ENCODE results near the gene BCAR3. TPM values are rescaled to one million over a fixed set of nuclear protein-coding genes. Genes with fewer than 3 reads are reported as not detected.
"Not testable (repeated sequence)": the region's sequence is repeated elsewhere in the genome, so short reads cannot be mapped to it uniquely, and the experiment has no call there.

Gene BCAR3
- total RNA-seq, 3 donors from 2014 or later (not counting 1 experiment from before 2014, with no cell fraction given), result 0.52 to 6.5 (median 2.4) TPM

GRCh38 chr1:93651695-93652094 lies 29.9 kb downstream of the BCAR3 start:
- no peak for ATAC-seq
- no peak for DNase-seq
- H3K27me3 Mint-ChIP-seq (ENCODE audit: low read depth in 2 of 2), result peaks cover 5 to 7% of the 10 kb centered on the region in 2 donors
- H3K36me3 Mint-ChIP-seq, result no peaks in the 10 kb centered on the region
- H3K27ac ChIP-seq (ENCODE audit: low read length), result no peak overlapping the region
- H3K4me3 Mint-ChIP-seq, result no peak overlapping the region
- H3K4me1 Mint-ChIP-seq, result no peaks in the 10 kb centered on the region
- no peak overlapping the region for H3K27ac Mint-ChIP-seq
- 89% methylated on average over 8 of the region's 8 CpGs for WGBS (ENCODE audit: insufficient coverage)
- no peaks in the 10 kb centered on the region for H3K9me3 Mint-ChIP-seq
- H3K36me3 ChIP-seq (ENCODE audit: control insufficient read depth, insufficient read depth, low read length), result no peaks in the 10 kb centered on the region
- no peaks in the 10 kb centered on the region for H3K27me3 ChIP-seq (ENCODE audit: control insufficient read depth, insufficient read depth, low read length)
- H3K4me1 ChIP-seq (ENCODE audit: control insufficient read depth, insufficient read depth, low read length), result no peaks in the 10 kb centered on the region
- H3K9me3 ChIP-seq (ENCODE audit: control insufficient read depth, insufficient read depth, low read length), result no peaks in the 10 kb centered on the region
- intact Hi-C loops (cut with micrococcal nuclease), result no loop called here
- H3K4me3 ChIP-seq (ENCODE audit: low read length), result no peak overlapping the region
- TF ChIP-seq CTCF (IDR thresholded peaks at IDR 0.05), result no peak

DNA sequence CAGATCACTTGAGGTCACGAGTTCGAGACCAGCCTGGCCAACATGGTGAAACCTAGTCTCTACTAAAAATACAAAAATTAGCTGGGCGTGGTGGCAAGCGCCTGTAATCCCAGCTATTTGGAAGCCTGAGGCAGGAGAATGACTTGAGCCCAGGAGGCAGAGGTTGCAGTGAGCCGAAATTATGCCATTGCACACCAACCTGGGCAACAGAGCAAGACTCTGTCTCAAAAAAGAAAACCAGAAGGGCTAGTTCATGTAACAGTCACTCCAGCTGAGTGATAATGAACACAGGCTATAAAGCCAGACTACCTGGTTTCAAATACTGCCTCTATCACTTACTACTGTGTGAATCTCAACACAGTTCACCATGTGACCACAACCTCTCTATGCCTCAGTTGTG lies 31.5 kb downstream of the BCAR3 start:
- H3K36me3 ChIP-seq (ENCODE audit: control insufficient read depth, insufficient read depth, low read length); H3K4me3 Mint-ChIP-seq; H3K9me3 Mint-ChIP-seq; H3K27me3 Mint-ChIP-seq (ENCODE audit: low read depth in 2 of 2); H3K27me3 ChIP-seq (ENCODE audit: control insufficient read depth, insufficient read depth, low read length); H3K27ac ChIP-seq (ENCODE audit: low read length); H3K4me1 ChIP-seq (ENCODE audit: control insufficient read depth, insufficient read depth, low read length); H3K9me3 ChIP-seq (ENCODE audit: control insufficient read depth, insufficient read depth, low read length); ATAC-seq; DNase-seq; H3K4me3 ChIP-seq (ENCODE audit: low read length); intact Hi-C loops (cut with micrococcal nuclease); H3K4me1 Mint-ChIP-seq; H3K27ac Mint-ChIP-seq; H3K36me3 Mint-ChIP-seq: not testable (repeated sequence)
- WGBS (ENCODE audit: insufficient coverage), result 89% methylated on average over 5 of the region's 5 CpGs

- Histone ChIP-seq H3K27me3 (ENCODE audit: control insufficient read depth, insufficient read depth, low read length) (no peaks in the 10 kb centered on the region), H3K9me3 (ENCODE audit: control insufficient read depth, insufficient read depth, low read length) (no peaks in the 10 kb centered on the region), H3K27ac (ENCODE audit: low read length) (no peak overlapping the region), H3K4me1 (ENCODE audit: control insufficient read depth, insufficient read depth, low read length) (no peaks in the 10 kb centered on the region), H3K4me3 (ENCODE audit: low read length) (no peak overlapping the region), H3K36me3 (ENCODE audit: control insufficient read depth, insufficient read depth, low read length) (no peaks in the 10 kb centered on the region)
- Mint-ChIP-seq H3K27ac (no peak overlapping the region), H3K4me3 (no peak overlapping the region), H3K4me1 (no peaks in the 10 kb centered on the region), H3K9me3 (no peaks in the 10 kb centered on the region), H3K36me3 (no peaks in the 10 kb centered on the region), H3K27me3 (ENCODE audit: low read depth in 2 of 2) (peaks cover 5 to 7% of the 10 kb centered on the region in 2 donors)
- intact Hi-C loops (cut with micrococcal nuclease), result no loop called here
- TF ChIP-seq CTCF (IDR thresholded peaks at IDR 0.05), result no peak
- DNase-seq (no peak), ATAC-seq (no peak)
Observed at GRCh38 chr1:93649231-93649630, 32.4 kb downstream of the BCAR3 start.

- no peaks in the 10 kb centered on the region for H3K36me3 ChIP-seq (ENCODE audit: control insufficient read depth, insufficient read depth, low read length)
- TF ChIP-seq CTCF (IDR thresholded peaks at IDR 0.05), result no peak
- no peaks in the 10 kb centered on the region for H3K4me1 Mint-ChIP-seq
- H3K9me3 ChIP-seq (ENCODE audit: control insufficient read depth, insufficient read depth, low read length), result no peaks in the 10 kb centered on the region
- H3K27me3 ChIP-seq (ENCODE audit: control insufficient read depth, insufficient read depth, low read length), result no peaks in the 10 kb centered on the region
- H3K36me3 Mint-ChIP-seq, result no peaks in the 10 kb centered on the region
- ATAC-seq (no peak), DNase-seq (no peak)
- H3K4me3 ChIP-seq (ENCODE audit: low read length), result no peak overlapping the region
- no peaks in the 10 kb centered on the region for H3K4me1 ChIP-seq (ENCODE audit: control insufficient read depth, insufficient read depth, low read length)
- no peak overlapping the region for H3K27ac ChIP-seq (ENCODE audit: low read length)
- no peak overlapping the region for H3K4me3 Mint-ChIP-seq
- intact Hi-C loops (cut with micrococcal nuclease), result no loop called here
- 95% methylated on average over 2 of the region's 2 CpGs for WGBS (ENCODE audit: insufficient coverage)
- no peak overlapping the region for H3K27ac Mint-ChIP-seq
- H3K27me3 Mint-ChIP-seq (ENCODE audit: low read depth in 2 of 2), result peaks cover 5 to 7% of the 10 kb centered on the region in 2 donors
- no peaks in the 10 kb centered on the region for H3K9me3 Mint-ChIP-seq
Observed at GRCh38 chr1:93648656-93649055, 33.0 kb downstream of the BCAR3 start.

Data from natural killer cell (primary cell).